ENCODE results near the gene ZNF680.

DNA sequence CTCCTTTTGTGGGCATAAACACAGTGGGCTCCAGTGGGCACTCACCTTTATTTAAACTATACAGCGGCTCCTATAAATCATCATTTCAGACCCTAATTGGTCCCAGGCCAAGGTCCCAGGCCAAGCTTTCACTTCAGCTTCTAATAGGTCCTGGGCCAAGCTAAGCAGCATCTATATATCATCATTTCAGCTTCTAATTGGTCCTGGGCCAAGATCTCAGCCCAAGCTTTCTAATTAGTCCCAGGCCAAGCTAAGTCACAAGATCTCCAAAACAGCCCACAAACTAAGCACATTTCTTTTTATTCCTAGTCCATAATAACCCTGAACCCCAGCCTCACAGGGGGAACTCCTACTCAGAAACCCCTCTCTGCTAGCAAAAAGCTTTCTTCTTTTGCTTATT, 47.1 kb downstream of the ZNF680 start:
- TF ChIP-seq, protein P1, sequence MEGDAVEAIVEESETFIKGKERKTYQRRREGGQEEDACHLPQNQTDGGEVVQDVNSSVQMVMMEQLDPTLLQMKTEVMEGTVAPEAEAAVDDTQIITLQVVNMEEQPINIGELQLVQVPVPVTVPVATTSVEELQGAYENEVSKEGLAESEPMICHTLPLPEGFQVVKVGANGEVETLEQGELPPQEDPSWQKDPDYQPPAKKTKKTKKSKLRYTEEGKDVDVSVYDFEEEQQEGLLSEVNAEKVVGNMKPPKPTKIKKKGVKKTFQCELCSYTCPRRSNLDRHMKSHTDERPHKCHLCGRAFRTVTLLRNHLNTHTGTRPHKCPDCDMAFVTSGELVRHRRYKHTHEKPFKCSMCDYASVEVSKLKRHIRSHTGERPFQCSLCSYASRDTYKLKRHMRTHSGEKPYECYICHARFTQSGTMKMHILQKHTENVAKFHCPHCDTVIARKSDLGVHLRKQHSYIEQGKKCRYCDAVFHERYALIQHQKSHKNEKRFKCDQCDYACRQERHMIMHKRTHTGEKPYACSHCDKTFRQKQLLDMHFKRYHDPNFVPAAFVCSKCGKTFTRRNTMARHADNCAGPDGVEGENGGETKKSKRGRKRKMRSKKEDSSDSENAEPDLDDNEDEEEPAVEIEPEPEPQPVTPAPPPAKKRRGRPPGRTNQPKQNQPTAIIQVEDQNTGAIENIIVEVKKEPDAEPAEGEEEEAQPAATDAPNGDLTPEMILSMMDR (IDR thresholded peaks at IDR 0.05): no peak
- TF ChIP-seq POLR2AphosphoS5 (IDR thresholded peaks at IDR 0.05) (no peak), POLR2A (IDR thresholded peaks at IDR 0.05) (no peak)
